Activated B cell treated with CpG ODN at 0.5 μM for 24 hours (primary cell): Measurements from ENCODE around the gene GFRA1. TPM values are rescaled to one million over a fixed set of nuclear protein-coding genes. Genes with fewer than 3 reads are reported as not detected.

ENCODE experiments used
- ATAC-seq: fragments of 200-7000 bp; cut with Tn5 transposase; one replicate; pipeline ENCODE4 v1.10.0; 2021; ENCODE audit warnings: low read depth, mild to moderate bottlenecking, moderate library complexity
- CTCF ChIA-PET: fragments of 350-600 bp; sonication (Branson Sonifier 250); formaldehyde crosslinking; loops from one replicate; lab custom pipeline; 2021; ENCODE audit warnings: antibody characterized with exemption; lab: Charles Lee
- POLR2A ChIA-PET: fragments of 350-600 bp; sonication (Branson Sonifier 250); formaldehyde crosslinking; loops from one replicate; lab custom pipeline; 2021; ENCODE audit warnings: antibody characterized with exemption; lab: Charles Lee
- DNase-seq: peaks from one replicate; pipeline ENCODE4 v3.0.0; 2022
- H3K27ac Mint-ChIP-seq: one replicate; pipeline ENCODE4 v1.8.0; 2020; ENCODE audit warnings: mixed read lengths
- H3K27me3 Mint-ChIP-seq: one replicate; pipeline ENCODE4 v1.8.0; 2021; ENCODE audit warnings: mixed read lengths
- H3K36me3 Mint-ChIP-seq: one replicate; pipeline ENCODE4 v1.8.0; 2021; ENCODE audit warnings: low read depth, mixed read lengths
- H3K4me1 Mint-ChIP-seq: one replicate; pipeline ENCODE4 v1.8.0; 2021; ENCODE audit warnings: mixed read lengths
- H3K4me3 Mint-ChIP-seq: one replicate; pipeline ENCODE4 v1.8.0; 2020; ENCODE audit warnings: mild to moderate bottlenecking, mixed read lengths
- H3K9me3 Mint-ChIP-seq: one replicate; pipeline ENCODE4 v1.8.0; 2020; ENCODE audit warnings: mixed read lengths
- intact Hi-C: fragments of 100-400 bp; cut with micrococcal nuclease; formaldehyde crosslinking; loops from one replicate; pipeline ENCODE4 v1.15.1; 2024
- total RNA-seq: library from RNA; stranded (reverse); gene quantifications from 2 replicates; pipeline ENCODE4 v1.2.3, GENCODE V29; 2022
- TF ChIP-seq, protein P1 (sequence below): fragments of 200-600 bp; IDR thresholded peaks from one replicate; pipeline ENCODE4 v1.8.0; 2022; ENCODE audit warnings: antibody characterized with exemption, mild to moderate bottlenecking

GFRA1 gene
- total RNA-seq, 1 donor from 2014 or later = not detected

DNA sequence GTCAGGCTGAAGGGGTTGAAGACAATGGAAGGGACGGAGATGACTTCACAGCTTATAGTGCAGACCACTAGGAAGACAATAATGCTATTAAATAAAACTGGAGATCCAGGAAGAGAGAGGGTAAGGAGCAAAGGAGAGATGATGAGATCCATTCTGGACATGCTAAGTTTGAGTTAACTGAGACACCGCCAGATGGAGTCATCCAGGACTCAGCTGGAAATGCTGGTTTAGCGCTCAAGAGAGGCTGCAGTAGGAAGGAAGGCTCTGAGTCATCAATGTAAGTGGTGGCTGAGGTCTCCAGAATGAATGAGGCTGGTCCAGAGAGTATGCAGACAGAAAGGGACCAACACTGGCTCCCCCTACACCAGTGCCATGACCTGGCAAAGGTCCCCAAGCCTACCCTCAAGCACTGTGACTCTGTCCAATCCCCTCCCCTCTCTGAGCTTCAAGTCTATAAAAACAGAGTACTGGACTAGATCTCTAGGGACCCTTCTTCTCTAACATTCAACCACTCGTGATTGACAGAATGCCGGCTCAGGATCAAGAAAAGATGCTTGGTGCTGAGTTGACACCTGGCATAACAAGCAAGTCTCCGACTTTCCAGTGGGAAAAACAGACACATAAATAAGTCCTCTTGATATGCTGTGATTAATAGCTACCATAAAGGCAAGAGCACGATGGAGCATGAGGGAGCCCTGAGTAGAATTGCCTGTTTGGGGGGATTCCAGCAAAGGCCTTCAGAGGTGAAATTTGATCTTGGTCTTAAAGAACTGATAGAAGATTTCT is 8.9 kb downstream of the GFRA1 start:
- intact Hi-C loops = no loop called here
- POLR2A ChIA-PET = no interaction called here
- Mint-ChIP-seq H3K27ac (no peak overlapping the region), H3K4me3 (no peak overlapping the region), H3K27me3 (peaks cover 9% of the 10 kb centered on the region), H3K9me3 (no peaks in the 10 kb centered on the region), H3K4me1 (no peaks in the 10 kb centered on the region), H3K36me3 (no peaks in the 10 kb centered on the region)
- no peak for DNase-seq
- CTCF ChIA-PET = no interaction called here
- TF ChIP-seq, protein P1, sequence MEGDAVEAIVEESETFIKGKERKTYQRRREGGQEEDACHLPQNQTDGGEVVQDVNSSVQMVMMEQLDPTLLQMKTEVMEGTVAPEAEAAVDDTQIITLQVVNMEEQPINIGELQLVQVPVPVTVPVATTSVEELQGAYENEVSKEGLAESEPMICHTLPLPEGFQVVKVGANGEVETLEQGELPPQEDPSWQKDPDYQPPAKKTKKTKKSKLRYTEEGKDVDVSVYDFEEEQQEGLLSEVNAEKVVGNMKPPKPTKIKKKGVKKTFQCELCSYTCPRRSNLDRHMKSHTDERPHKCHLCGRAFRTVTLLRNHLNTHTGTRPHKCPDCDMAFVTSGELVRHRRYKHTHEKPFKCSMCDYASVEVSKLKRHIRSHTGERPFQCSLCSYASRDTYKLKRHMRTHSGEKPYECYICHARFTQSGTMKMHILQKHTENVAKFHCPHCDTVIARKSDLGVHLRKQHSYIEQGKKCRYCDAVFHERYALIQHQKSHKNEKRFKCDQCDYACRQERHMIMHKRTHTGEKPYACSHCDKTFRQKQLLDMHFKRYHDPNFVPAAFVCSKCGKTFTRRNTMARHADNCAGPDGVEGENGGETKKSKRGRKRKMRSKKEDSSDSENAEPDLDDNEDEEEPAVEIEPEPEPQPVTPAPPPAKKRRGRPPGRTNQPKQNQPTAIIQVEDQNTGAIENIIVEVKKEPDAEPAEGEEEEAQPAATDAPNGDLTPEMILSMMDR = no peak
- no peak for ATAC-seq

DNA sequence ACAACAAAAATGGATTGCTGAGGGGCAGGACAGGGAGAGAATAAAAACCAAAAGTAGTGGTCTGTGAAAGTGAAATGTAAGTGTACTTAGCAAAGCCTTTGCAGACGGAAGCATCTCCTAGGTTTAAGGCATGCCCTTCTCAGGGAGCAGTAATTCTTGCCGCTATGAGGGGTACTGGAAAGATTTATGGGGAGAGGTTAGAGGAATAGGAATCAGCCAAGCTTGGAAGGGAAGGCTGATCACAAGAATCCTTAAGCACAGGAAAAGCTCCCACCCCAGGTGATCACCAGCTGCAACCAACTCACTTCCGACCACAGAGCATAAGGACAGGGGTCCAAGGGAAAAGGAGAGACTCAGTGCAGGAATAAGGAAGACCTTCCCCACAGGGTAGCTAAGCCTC is 10.3 kb downstream of the GFRA1 start:
- Mint-ChIP-seq H3K36me3 (no peaks in the 10 kb centered on the region), H3K27ac (no peak overlapping the region), H3K4me1 (no peaks in the 10 kb centered on the region), H3K9me3 (no peaks in the 10 kb centered on the region), H3K27me3 (peaks cover 2% of the 10 kb centered on the region), H3K4me3 (no peak overlapping the region)
- DNase-seq (no peak), ATAC-seq (no peak)
- TF ChIP-seq, protein P1 = no peak
- intact Hi-C loops = no loop called here
- POLR2A ChIA-PET = no interaction called here
- CTCF ChIA-PET = no interaction called here

DNA sequence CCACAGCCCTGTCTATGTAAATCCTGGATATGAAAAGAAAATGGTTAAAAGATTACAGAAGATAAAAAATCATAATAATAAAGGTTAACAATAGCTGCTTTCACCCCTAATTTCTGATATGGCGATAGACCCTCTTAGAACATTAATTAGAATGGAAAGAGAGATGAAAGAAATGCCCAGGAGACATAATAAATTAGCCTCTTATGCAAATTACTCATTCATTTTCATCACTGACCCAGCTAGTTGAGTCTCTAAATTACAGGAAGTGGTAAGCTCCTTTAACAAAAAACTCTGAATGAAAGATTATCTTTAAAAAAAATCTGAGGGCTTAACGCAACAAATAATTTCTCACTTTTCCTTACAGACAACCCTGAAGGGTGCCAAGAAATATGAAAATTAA is 12.4 kb downstream of the GFRA1 start:
- H3K4me1 Mint-ChIP-seq = no peaks in the 10 kb centered on the region
- H3K9me3 Mint-ChIP-seq = no peaks in the 10 kb centered on the region
- H3K27me3 Mint-ChIP-seq = no peaks in the 10 kb centered on the region
- no peak overlapping the region for H3K4me3 Mint-ChIP-seq
- POLR2A ChIA-PET = no interaction called here
- H3K27ac Mint-ChIP-seq = no peak overlapping the region
- TF ChIP-seq, protein P1 = no peak
- no peaks in the 10 kb centered on the region for H3K36me3 Mint-ChIP-seq
- intact Hi-C loops = no loop called here
- no peak for ATAC-seq
- DNase-seq = no peak
- CTCF ChIA-PET = no interaction called here

DNA sequence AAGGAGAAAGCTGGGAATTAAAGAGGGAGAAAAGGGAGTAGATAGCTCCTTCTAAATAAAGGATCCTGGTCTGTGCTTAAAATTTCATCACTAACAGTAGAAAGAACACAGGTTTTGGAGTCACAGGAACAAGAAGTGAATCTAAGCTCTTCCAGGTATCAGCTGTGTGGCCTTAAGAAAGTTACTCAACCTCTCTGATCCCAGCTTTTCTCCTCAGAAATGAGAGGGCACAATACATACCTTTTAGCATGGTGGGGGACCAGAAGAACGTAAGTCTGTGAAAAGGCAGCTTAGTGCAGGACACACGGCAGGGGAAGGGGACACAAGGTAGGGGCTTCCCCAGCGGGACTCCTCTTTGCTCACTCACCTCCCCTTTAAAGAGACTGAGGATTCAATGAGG is 13.4 kb downstream of the GFRA1 start:
- TF ChIP-seq, protein P1 = no peak
- DNase-seq (no peak), ATAC-seq (no peak)
- H3K4me1 Mint-ChIP-seq = no peaks in the 10 kb centered on the region
- H3K4me3 Mint-ChIP-seq = no peak overlapping the region
- H3K27me3 Mint-ChIP-seq = no peaks in the 10 kb centered on the region
- intact Hi-C loops = no loop called here
- no peak overlapping the region for H3K27ac Mint-ChIP-seq
- POLR2A ChIA-PET = no interaction called here
- H3K9me3 Mint-ChIP-seq = no peaks in the 10 kb centered on the region
- CTCF ChIA-PET = no interaction called here
- H3K36me3 Mint-ChIP-seq = no peaks in the 10 kb centered on the region

DNA sequence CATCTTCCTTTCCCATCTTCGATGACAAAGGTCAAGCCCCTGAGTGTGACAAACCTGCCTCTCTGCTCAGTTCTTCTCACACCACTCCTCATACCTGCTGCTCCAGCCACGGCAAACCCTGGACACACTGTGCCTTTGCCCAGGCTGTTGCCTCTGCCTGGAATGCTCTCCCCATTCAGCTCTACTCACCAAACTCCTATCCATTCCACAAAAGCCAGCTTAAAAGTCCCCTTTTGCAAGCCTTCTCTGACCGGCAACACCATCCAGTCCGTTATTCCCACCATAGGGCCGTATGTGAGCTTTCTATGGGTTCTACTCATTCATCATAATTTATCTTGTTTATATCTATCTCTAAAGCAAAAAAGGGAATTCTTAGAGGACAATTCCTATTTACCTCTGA is 15.2 kb downstream of the GFRA1 start:
- TF ChIP-seq, protein P1 = no peak

More for the DNA sequence above, 15.2 kb downstream of the GFRA1 start:
- ATAC-seq (no peak), DNase-seq (no peak)
- H3K9me3 Mint-ChIP-seq = no peaks in the 10 kb centered on the region
- no peaks in the 10 kb centered on the region for H3K27me3 Mint-ChIP-seq
- no peaks in the 10 kb centered on the region for H3K4me1 Mint-ChIP-seq
- no peak overlapping the region for H3K27ac Mint-ChIP-seq
- no peaks in the 10 kb centered on the region for H3K36me3 Mint-ChIP-seq
- ChIA-PET CTCF (no interaction called here), POLR2A (no interaction called here)
- intact Hi-C loops = no loop called here
- H3K4me3 Mint-ChIP-seq = no peak overlapping the region
